Measurements from ENCODE around the gene TIMM50.

The TIMM50 gene

DNA sequence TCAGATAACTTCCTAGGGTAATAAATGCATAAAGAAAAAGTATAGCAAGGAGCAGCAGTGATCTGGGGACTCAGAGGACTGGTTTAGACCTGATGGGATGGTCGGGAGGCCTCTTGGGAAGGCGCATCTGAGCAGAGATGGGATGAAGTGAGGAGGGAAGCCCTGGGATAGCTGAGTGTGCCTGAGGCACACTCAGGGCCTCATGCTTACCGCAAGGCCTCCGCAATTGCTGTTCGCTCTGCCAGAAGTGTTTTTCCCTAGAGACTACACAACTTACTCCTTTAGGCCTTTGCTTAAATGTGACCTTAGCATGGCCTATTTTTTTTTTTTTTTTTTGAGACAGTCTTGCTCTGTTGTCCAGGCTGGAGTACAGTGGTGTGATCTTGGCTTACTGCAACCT is 14.0 kb downstream of the TIMM50 start:
- in situ Hi-C loops (cut with HindIII; ENCODE audit: low sequenced_read_pairs): no loop called here
- DNase-seq (ENCODE audit: low read depth, low spot score): no peak
- H3K4me3 ChIP-seq (ENCODE audit: low read depth, low read length): no peak overlapping the region
- TF ChIP-seq, protein P1, sequence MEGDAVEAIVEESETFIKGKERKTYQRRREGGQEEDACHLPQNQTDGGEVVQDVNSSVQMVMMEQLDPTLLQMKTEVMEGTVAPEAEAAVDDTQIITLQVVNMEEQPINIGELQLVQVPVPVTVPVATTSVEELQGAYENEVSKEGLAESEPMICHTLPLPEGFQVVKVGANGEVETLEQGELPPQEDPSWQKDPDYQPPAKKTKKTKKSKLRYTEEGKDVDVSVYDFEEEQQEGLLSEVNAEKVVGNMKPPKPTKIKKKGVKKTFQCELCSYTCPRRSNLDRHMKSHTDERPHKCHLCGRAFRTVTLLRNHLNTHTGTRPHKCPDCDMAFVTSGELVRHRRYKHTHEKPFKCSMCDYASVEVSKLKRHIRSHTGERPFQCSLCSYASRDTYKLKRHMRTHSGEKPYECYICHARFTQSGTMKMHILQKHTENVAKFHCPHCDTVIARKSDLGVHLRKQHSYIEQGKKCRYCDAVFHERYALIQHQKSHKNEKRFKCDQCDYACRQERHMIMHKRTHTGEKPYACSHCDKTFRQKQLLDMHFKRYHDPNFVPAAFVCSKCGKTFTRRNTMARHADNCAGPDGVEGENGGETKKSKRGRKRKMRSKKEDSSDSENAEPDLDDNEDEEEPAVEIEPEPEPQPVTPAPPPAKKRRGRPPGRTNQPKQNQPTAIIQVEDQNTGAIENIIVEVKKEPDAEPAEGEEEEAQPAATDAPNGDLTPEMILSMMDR (IDR thresholded peaks at IDR 0.05; ENCODE audit: low read depth, low read length): no peak

- in situ Hi-C loops (cut with HindIII; ENCODE audit: low sequenced_read_pairs): no loop called here
- TF ChIP-seq, protein P1 (IDR thresholded peaks at IDR 0.05; ENCODE audit: low read depth, low read length): no peak
- H3K4me3 ChIP-seq (ENCODE audit: low read depth, low read length): no peak overlapping the region
- no peak for DNase-seq (ENCODE audit: low read depth, low spot score)
These were observed 15.4 kb downstream of the TIMM50 start for GRCh38 chr19:39496063-39496462.

DNA sequence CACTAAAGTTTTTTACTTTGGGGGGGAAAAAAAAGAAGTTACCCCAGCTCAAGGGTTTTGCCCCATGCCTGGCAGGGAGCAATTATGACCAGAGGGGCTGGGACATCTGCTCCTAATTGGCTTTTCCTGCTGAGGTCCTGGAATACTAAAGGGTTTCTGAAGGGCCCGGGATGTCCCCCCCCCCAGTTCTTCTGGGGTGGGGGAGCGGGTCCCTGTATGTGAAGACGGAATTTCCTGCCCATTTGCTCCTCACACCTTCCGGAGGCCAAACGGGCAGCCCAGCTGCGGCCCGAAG is 17.0 kb downstream of the TIMM50 start:
- H3K4me3 ChIP-seq (ENCODE audit: low read depth, low read length): peak overlapping the region; percentile 10
- in situ Hi-C loops (cut with HindIII; ENCODE audit: low sequenced_read_pairs): no loop called here
- TF ChIP-seq, protein P1 (IDR thresholded peaks at IDR 0.05; ENCODE audit: low read depth, low read length): no peak
- no peak for DNase-seq (ENCODE audit: low read depth, low spot score)

DNA sequence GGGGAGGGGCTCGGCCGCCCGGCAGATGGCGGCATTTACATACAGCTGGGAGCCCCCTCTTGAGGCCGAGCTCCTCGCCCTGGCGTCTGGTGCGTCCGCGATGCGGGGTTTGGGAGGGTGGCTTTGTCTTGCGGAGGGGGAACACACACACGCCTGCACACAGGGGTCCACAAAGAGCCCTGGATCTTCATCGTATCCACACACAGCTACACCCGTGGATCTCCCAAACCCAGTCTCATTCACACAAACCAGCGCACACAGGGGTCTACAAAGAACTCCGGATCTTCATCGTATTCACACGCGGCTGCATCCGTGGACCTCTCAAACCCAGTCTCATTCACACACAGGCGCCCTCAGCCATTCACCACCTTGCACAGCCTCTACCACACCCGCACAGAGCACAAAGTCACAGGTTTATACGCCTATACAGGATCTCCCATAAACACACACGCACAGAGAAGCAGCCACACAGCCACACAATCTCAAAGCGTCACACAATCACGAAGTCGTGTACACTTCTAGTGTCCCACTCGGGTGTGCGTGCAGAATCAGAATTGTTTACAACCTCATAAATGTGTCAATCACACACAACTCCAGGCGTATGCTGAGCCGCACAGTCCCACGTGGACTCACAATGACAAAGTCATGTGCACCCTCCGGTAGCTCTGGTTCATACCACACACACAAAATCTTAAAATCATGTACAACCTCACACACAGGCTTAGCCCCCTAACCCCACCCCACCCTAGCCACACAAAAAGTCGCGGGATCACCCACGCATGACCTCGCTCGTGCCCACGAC is 17.6 kb downstream of the TIMM50 start:
- DNase-seq (ENCODE audit: low read depth, low spot score): peak; percentile 34
- in situ Hi-C loops (cut with HindIII; ENCODE audit: low sequenced_read_pairs): no loop called here
- peak overlapping the region; percentile 10 for H3K4me3 ChIP-seq (ENCODE audit: low read depth, low read length)
- TF ChIP-seq, protein P1 (IDR thresholded peaks at IDR 0.05; ENCODE audit: low read depth, low read length): peak; percentile 64

- in situ Hi-C loops (cut with HindIII; ENCODE audit: low sequenced_read_pairs): no loop called here
- DNase-seq (ENCODE audit: low read depth, low spot score): no peak
- TF ChIP-seq, protein P1 (IDR thresholded peaks at IDR 0.05; ENCODE audit: low read depth, low read length): no peak
- H3K4me3 ChIP-seq (ENCODE audit: low read depth, low read length): peak within 1 kb of the TSS; percentile 10
These were observed 18.4 kb downstream of the TIMM50 start, which contains the start of gene DLL3 for GRCh38 chr19:39498798-39499642. Gene DLL3 (plus strand): TSS chr19:39498947. CDS start chr19:39498975, 28 bp downstream.

DNA sequence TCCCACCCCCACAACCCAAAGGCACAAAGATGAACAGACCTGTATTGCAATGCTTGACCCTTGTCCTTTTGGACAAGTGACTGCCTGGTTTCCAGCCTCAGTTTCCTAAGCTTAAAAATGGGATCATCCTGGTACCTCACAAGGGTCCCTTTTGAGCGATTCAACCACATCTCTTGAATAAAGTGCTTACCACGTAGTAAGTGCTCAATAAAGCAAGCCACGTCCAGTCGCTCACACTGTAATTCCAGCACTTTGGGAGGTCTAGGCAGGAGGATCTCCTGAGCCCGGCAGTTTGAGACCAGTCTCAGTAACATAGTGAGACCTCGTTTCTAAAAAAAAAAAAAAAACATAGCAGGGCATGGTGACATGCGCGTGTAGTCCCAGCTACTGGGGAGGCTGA is 19.3 kb downstream of the TIMM50 start:
- in situ Hi-C loops (cut with HindIII; ENCODE audit: low sequenced_read_pairs): no loop called here
- TF ChIP-seq, protein P1 (IDR thresholded peaks at IDR 0.05; ENCODE audit: low read depth, low read length): no peak
- no peak for DNase-seq (ENCODE audit: low read depth, low spot score)
- no peak overlapping the region for H3K4me3 ChIP-seq (ENCODE audit: low read depth, low read length)

Measured in astrocyte of the spinal cord (primary cell).